Stimulated activated CD8-positive, alpha-beta memory T cell treated with anti-CD3 and anti-CD28 coated beads, Interleukin-12 subunit alpha, Interleukin-12 subunit beta, amount 100 ng/mL, for 4 hours (primary cell): ENCODE data around the gene EBF3.

Experiments
- DNase-seq: peaks from one replicate; pipeline ENCODE4 v3.0.0-alpha.2; 2020; ENCODE audit warnings: low read depth

EBF3 gene

DNA sequence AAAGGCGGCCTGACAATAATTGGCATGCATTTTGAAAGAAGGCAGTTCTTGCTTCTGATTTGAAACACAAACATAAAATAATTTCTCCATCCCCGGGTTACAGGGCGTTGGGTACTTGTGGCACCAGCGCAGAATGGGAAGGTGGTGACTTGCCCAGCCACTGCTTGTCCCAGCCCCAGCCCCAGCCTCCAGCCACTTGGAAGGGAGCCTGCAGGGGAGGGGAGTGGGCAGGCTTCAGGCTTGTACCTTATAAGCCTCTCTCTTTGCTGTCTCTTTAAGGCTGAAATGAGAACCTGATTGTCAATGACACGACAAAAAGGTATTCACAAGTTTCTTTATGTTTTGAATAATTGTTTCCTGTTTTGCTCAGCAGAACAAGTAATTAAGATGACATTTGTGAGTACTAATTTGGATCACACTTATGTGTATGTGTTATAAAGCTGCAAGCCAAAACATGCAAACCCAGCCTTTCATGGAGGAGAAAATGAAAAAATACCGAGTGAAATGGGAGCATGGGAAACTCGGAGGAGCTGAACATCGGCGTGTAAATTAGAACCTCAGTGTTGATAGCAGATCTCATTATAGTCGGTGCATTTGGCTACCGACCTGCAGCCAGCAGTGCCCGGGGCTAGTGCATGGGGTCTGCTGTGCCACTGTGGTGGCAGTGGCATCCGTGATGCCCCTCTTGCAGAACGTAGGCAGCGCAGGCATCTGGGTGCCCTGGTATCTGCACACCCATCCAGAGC lies 129.9 kb downstream of the EBF3 start:
- DNase-seq = no peak

DNA sequence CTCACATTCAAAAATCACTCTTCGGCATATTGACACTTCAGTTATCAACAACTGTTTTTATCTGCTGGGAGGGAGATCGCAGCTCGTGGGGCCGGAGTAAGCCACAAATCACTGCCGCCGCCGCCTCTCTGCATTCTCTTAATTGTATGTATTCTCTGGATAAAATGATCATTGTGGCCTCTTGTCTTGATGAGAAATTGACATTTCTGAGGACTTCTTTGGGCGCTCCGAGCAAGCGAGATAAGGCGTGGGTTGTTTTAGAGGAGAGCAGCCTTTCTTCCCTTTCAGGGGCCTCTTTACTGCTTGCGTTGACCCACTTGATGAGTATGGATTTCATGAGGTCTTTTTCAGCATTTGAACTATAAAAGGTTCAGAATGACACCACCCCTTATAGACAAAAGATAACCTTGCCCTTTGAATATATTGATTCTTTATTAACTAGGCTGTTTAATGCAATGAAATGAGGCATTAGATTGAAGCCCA lies 130.6 kb downstream of the EBF3 start:
- no peak for DNase-seq

DNA sequence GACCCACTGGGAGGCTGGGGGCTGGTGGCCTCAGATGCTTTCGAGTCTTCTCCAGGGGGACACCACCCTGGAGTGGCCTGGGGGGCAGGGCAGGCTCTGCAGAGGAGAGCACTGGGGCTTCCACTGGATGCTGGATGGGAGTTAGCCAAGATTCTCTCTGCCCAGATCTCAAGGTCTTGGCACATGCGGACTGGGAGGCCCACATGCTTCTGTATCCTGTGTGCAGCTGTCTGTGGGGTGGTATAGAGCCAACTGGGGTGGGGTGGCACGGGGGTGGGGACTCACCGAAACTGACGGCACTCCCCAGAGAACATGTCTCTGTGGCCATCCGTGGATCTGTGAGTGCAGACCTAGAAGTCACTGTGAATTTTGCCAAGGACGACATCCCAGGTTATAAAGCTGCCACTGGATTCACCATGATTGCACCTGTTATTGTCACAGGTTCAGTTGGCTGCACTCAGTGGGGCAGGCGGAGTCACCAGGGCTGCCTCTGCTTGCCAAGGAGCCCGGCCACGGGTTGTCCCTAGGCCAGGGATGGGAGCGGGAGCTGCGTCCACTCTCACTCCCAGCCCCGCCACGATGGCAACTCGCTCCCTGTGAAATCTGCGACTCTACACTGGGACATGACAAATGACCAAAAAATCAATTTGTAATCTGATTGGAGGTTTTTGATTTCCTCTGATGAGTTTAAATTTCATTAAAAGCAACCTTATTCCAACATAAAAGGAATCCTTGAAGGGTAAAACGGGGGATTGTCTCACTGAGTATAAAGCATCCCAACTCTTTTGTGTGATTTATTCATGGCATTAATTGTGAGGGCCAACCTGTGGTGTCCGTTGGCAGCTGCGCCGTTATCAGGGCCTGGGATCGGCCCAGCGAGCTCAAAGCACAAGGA lies 131.3 kb downstream of the EBF3 start:
- DNase-seq = no peak

DNA sequence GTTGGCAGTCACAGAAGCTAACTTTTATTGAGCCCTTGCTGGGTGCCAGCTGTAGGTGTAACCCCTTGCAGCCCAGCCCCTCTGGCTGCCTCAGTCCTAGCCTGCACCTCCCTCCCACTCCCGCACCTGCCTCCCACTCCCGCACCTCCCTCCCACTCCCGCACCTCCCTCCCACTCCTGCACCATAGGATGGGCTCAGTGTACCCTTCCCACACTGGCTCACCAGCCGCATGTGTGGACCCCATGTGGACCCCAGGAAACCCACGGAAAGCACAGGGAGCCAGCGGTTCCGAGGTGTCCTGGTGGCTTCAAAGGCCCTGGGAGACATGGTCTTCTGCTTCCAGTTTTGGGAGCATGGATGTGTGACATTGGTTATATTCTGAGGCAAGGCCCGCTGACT lies 132.9 kb downstream of the EBF3 start:
- DNase-seq = no peak

DNA sequence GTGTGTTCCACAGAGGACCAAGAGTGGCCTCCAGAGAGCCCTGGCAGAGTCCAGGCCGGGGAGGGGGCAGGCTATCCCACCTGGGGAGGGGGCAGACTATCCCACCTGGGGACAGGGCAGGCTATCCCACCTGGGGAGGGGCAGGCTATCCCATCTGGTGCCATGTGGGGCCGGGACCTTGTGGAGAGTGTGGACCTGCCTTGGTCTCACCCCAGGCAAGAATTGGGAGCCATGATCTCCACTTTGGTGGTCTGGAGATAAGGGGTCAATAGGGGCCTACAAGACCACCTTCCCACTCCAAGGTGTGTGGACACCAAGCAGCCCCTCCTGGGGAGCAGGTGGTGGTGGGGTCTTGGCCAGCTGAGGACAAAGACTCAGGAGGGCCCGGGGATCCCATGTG lies 138.2 kb downstream of the EBF3 start:
- no peak for DNase-seq

DNA sequence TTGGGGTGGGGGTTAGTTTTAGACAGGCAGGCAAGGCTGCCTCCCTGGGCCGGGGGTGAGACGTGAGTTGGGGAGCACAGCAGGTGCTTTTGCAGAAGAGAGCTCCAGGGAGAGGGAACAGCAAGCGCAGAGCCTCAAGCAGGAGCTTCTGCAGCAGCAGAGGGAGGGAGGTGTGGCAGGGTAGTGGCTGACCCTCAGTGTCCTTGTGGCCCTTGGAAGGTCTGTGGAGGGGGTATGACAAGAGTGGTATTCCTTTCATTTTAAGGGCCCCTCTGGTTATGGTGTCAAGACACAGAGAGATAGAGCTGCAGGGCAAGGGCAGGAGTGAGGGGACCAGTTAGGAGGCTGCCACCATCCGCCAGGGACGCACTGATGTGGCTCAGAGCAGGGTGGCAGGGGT lies 138.9 kb downstream of the EBF3 start:
- no peak for DNase-seq

DNA sequence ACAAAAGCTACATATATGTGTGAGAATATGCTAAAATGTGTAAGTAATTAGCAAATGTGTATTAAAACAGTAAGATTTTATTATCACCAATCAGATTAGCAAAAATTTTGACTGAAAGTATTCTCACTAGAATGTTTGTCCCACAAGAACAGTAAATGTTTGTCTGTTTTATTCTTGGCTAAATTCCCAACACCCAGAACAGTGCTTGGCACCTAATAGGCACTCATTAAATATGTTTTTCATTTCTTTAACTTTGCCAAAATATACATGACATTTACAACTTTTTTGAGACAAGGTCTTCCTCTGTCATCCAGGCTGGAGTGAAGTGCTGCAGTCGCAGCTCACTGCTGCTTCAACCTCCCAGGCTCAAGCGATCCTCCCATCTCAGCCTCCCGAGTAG lies 143.6 kb downstream of the EBF3 start:
- no peak for DNase-seq

DNA sequence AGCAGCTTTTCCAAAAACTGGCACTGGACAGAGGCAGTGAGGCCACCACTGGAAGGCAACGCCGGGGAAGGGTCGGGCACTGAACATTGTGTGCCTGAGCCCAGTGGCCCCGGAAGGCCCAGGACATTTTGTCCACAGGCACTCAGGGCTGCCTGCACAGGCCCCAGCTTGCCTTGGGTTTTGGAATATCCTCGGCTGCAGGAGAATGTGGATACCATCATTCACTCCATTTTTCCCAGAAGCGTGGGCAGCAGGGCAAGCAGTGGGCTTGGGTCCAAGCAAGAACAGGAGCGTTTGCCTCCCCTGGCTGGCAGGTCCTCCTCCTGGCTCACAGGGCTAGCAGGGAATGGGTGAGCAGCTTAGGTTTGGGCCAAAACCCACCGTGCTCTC lies 147.4 kb downstream of the EBF3 start:
- DNase-seq = no peak

DNA sequence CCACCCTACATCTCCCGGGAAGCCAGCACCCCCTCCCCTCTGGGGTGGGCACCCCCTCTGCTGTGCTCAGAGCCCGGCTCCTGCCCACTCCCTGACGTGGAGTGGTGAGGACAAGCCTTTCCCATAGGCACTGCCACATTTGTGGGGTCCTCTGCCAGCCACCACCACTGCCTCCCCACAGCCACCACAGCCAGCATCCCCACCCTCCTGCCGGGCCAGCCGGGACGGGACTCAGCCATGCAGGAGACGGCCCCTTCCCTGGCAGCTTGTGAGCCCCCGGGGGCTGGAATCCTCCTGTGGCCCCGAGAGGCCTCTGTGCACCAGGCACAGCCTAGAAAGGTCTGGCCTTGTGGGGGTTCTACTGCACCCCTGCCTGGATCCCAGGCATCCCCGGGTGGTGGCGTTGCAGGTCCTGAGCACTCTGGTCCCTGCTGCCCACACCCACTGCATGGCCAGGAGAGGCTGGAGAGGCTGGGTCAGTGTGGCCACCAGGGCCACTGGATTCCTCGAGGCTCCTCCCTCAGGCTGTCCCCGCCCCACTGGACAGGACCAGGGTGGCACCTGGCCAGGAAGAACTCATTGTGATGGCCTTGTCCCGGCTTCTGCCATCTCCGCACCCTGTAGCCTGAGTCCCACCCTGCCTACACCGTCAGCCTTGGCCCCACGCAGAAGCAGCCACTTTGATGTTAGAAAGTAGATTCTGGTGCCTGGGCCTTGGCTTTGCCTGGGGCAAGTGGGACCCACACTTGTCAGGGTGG lies 148.0 kb downstream of the EBF3 start:
- no peak for DNase-seq

DNA sequence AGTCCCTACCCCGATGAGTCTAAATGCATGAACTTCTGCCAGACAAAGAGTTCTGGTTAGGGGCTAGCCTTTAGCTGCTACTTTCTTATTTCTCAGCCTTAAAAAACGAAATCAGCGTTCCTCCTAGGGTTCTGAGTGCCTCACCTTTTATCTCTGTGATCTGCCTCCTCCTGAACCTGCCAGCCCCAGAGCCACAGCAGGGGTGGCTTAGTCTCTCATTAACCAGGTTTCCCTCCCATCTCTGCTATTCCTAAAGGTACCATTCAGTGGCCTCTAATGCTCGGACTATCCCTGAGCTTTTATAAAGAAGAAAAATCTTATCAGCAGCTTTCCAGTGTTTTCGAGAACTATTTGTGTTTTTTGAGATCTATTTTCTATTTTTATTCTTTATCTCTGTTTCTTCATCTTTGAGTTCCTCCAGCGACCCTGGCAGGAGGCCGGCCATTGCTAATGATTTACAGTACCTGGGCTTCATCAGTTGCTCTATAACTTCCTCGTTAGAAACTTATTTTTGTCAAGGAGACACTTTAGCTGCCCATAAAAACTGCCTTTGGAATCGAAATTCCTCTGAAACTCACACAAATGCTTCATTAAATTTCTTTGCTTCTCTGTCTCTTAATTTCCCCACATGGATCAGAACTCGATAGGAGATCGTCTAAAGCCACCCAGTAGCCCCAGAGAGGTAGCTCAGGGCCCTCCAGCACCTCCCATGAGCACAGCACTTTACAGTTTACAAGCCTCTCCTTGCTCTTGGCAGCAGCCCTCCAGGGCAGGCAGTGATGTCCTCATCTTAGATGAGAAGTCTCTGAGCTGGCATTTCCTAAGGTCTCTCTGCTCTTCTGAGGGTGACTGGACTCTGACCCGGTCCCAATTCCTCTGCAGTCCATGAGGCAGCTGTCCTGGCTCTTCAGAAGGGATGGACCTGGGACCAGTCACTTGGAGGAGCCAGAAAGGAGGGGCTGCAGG lies 149.1 kb downstream of the EBF3 start:
- DNase-seq = no peak

DNA sequence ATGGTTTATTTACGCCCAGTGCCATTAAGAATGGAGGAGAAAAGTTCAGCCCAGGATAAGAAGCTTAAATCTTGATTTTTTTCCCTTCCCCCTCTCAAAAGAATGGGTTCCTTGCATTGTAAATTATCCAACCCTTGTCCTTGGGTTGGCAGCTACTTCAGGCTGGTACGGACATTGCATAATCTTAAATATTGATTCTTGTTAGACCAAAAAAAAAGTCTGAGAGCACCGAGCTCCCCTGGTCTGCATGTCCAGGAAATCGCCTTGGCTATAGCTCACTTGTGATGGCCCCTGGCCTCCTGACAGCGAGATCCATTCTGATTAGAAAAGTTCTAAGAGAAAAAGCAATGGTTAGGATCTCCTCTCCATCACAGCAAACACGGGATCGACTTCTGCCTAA lies 151.7 kb downstream of the EBF3 start:
- no peak for DNase-seq

DNA sequence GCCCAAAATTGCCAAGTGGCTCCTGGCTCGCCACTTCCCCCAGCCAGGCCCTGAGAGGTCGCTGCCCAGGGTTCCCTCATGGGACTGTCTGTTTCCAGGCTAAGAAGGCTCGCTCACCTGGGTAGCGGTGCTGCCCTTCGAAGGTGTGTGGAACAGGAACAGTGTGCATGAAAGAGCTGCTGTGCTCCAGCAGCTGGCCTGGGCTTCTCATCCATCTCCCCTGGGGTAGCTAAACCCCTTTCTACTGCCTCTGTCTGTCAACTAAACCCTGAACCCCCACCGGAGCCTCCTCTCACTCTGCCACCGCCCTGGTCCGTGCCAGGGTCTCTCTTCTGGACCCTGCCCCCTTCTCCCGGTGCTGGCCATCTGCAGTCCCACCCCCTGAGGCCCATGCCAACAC lies 152.9 kb downstream of the EBF3 start:
- no peak for DNase-seq

DNA sequence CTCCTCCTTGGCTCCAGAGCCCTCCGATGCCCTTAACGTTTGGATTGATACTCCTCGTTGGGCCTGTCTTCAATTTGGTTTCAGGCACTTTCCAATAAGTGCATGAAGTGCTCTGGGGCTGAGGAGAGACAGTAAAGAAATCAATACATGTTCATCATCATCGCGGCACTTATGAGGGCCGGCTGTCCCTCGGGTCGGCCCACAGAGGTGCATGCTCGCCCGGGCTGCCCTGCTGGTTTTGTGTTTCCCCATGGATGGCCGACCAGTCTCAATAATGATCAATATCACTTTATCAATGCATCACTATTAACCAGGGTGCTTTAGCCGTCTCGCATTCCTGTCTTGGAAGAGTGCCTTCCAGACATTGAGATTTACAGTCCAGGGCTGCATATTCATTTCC lies 154.2 kb downstream of the EBF3 start:
- no peak for DNase-seq

DNA sequence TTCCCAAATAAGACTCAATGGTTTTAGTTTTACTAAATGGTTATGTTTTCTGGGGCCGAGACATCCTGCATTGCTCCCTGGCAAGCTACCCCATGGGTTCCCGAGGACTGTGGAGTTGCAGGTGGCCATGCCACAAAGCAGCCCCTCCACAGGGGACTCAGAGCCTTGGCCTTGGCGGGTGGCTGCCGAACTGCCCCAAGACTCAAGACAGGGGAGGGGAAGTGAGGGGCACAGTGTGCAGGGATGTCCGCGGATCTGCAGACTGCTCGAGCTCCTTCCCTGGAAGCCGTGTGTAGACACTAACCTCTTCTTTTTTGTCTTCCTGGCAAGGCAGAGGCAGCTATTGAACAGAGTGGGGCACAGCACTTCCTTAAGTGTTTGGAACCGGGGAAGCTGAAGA lies 154.6 kb downstream of the EBF3 start:
- no peak for DNase-seq

DNA sequence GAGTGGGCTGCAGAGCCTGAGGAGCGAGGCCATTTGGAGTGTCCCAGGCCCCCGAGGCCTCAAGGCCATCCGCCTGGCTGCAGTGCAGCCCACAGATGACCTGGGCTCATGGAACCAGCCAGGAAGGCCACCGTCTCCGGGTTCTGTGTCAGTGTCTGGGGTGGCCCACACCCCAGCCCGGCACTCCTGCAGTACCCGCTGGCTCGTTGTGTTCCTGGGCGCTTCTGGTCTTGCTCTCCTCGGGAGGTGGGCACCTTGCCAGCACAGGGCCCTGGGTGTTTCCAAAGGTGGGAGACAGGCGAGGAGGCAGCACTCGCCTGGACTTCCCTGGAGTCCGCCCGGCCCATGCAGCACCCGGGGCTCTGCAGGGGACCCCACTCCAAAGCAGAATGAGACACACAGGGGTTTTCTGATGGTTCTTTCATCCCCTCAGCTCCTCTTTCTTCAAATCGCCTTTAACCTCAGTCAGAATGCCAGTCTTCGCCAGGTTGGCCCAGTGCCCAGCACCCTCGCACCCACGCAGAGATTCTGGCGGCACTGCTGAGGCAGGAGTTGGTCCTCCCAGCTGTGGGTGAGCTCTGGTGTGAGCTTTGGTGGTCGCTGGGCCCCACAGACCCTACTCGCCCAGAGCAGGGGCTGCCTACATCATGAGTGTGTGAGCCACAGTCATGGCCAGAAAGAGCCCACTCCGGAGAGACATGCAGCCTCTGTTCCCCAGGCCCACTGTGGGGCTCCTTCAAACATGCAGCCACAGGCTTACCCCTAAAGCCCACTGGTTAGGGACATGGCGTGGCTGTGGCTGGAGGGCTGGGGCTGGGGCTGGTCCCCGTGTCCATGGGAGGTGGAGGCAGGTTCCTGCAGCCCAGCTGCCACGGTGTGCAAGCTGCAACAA lies 155.7 kb downstream of the EBF3 start:
- DNase-seq = no peak

DNA sequence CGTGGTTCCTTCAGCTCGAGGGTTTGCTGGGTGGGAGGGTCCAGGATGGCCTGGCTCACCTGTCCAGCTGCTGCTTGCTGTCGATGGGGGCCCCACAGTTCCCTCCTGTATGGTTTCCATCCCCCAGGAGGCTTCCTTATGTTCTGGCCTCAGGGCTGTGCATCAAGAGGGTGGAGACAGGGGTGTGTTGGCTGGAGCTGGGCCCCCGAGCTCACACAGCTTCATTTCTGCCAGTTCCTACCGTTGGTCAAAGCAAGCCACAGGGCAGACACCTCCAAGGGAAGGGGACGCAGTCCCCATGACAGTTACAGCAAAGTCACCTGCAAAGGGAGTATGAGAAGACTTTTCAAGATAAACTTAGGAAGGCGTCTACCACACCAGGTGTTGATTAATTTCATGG lies 156.9 kb downstream of the EBF3 start:
- DNase-seq = no peak

DNA sequence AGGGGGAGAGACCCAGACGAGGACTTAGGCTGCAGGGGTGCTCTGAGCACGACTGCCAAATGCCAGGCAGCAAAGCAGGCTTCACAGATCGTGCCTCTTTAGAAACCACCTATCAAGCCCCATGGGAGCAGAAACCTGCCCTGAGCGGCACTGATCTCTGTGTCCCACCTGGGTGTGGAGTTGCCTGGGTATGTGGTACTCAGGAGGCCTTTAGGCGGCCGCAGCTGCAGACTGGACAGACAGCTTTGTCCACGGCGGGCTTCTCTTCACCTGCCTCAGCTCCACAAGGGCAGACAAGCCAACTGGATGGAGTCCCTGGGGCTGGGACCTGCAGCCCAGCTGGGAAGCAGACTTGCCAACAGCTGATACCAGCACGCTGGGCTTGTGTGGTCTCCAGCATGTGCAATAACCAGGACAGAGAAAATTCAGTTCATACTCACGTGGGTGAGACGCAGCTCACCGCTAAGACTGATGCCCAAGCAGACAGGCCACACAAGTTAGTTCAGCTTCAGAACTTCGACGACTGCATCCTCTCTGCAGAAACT lies 163.2 kb downstream of the EBF3 start:
- no peak for DNase-seq

DNA sequence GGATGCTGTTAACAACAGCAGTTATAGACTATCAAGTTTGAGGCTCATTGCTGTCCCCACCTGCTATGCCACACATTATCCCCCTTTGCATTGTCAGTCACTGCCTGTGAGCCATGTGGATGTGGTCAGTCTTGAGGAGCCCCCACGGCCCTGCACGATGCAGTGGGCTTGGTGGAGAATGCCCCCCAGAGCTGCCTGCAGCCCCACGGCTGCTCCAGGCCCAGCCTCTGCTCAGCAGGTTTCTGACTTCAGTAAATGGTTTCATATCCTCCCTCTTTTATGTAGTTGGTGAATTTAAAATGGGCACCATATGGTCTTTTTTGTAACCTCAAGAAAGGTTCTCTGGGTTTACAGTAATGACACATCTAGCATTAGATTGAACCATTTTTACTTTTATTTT lies 164.1 kb downstream of the EBF3 start:
- DNase-seq = no peak

DNA sequence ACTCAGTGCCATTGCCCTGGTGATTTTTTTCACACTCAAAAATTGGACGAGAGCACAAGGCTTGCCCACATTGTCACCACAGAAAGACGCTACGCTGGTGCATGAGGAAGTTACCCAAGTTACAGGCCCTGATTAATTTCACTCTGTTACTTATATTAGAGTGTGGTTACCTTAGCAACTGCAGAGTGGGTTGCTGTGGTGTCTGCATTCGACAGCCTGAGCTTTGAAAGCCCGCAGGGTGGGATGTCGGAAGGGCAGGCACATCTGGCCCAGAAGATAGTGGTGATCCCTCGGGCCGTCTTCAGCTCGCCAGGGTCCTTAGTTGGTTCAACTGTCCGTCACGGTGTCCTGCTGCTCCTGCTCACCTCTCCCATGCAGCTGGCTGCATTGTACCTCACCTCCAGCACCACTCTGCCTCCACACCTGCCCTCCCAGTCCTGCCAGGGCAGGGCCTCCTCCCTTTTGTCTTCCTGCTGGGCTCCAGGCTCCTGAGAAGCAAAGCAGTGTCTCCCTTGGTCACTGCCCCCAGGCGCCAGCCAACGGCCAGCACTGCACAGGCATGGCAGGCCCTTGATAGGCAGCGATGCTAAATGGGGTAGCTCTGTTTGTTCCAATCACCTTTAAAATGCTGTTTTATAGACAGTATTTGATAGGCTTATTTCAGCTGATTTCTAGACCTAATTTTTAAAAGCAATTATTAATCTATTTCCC lies 167.2 kb downstream of the EBF3 start:
- no peak for DNase-seq

DNA sequence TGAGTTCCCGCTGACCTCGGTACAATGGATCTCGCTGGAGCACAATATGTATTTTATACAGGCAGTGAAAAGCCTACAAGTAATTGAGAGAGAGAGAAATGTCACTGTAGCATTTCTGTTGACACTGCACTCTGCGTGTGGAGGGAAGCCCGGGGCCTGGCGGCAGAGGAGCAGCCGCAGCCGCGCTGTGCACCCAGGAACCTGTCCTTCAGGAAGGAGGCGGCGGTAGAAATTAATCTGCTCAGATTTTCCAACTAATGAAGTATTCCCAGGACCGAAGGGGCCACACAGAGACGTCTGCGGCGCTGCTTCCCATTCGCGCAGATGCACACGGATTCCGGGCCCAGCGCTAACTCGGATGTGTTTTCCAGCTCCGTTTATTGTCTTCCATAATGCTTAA lies 170.1 kb downstream of the EBF3 start:
- no peak for DNase-seq
